ENCODE measurements around the gene PIGU.

The PIGU gene

DNA sequence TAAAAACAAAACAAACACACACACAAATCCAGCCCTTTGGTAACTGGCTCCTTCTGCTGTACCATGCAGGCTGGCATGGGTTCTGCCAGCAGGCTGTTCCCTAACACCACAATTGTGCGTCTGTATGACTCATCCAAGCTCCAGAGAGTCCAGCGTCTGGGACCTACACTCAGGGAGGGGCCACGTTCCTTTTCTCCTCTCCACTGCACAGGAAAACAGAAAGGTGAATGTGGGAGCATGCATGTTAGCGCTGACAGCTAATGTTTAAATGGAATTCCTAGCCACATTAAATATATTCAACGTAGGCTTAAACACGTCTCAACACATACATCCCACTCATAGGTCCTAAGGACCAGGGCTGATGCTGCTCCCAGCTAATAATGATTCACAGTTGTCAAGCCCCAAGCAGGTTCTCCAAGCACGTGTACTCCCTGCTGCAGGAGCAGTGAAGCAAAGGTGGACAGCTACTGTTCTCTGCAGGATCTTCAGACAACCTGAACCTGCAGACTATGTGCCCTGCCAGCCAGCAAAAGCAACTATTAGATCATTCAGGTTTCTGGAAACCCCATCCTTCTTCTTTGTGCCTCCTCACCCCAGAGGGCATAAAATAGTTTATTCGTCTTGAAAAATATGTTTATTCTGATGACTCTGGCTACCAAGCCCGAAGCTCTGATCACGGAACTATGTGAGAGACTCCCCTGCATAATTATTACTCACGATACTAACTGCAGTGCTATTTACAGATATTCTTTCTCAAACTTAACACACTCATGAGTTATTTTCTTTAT lies 97.5 kb downstream of the PIGU start:
- no peak overlapping the region for H2BK5ac ChIP-seq (ENCODE audit: low read length)
- no peak for DNase-seq
- no peak overlapping the region for H2AK5ac ChIP-seq (ENCODE audit: low read length)
- no peak overlapping the region for H3K23ac ChIP-seq (ENCODE audit: low read length)
- H3K27me3 ChIP-seq (ENCODE audit: insufficient read depth, low read length, poor library complexity): no peaks in the 10 kb centered on the region
- H2BK120ac ChIP-seq (ENCODE audit: low read depth, low read length): no peak overlapping the region
- no peak overlapping the region for H3K4ac ChIP-seq (ENCODE audit: low read depth, low read length)
- no peak overlapping the region for H3K4me2 ChIP-seq (ENCODE audit: low read length)
- H4K5ac ChIP-seq (ENCODE audit: low read length): no peak overlapping the region
- H3K79me2 ChIP-seq (ENCODE audit: control insufficient read depth, insufficient read depth, low read length): no peaks in the 10 kb centered on the region
- no peak overlapping the region for H3K27ac ChIP-seq (ENCODE audit: low read depth, low read length)
- WGBS (ENCODE audit: extremely low coverage, insufficient coverage, low lambda C conversion rate): no CpG with 5 or more reads among the region's 11 CpGs
- no peak overlapping the region for H3K4me3 ChIP-seq (ENCODE audit: low read length)
- H3K36me3 ChIP-seq (ENCODE audit: control insufficient read depth, insufficient read depth, low read length): no peaks in the 10 kb centered on the region
- H2BK15ac ChIP-seq (replicated peaks; ENCODE audit: low read depth): no peak overlapping the region
- H3K79me1 ChIP-seq (ENCODE audit: low read length): no peaks in the 10 kb centered on the region
- H3K4me1 ChIP-seq (ENCODE audit: control insufficient read depth, low read depth, low read length): no peaks in the 10 kb centered on the region
- H3K18ac ChIP-seq (ENCODE audit: low read length): no peak overlapping the region
- H3K9ac ChIP-seq (ENCODE audit: low read length): no peak overlapping the region
- no peak overlapping the region for H4K8ac ChIP-seq (ENCODE audit: low read depth, low read length)
- H3K56ac ChIP-seq (ENCODE audit: low read length): no peak overlapping the region

DNA sequence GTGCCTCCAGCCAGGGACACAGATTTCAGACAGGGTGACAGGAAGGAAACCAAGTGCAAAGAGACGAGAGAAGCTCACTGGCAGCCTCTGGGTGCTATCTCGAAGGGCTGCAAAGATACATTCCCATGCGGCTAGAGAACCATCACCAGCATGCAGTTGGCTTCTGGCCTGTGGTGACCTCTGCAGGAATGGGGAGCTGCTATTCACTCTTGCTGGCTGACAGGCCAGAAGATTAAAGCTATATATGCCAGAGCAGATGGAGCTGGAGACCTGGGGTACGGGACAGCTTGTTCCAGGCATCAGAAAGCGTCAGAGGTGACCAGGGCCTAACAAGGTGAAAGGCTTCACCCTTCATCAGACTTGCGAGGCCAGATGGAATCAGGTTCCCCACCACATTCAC lies 98.4 kb downstream of the PIGU start:
- no CpG with 5 or more reads among the region's 6 CpGs for WGBS (ENCODE audit: extremely low coverage, insufficient coverage, low lambda C conversion rate)
- no peak overlapping the region for H3K27ac ChIP-seq (ENCODE audit: low read depth, low read length)

GRCh38 chr20:34578025-34578424 lies 98.9 kb downstream of the PIGU start:
- no peak overlapping the region for H3K23ac ChIP-seq (ENCODE audit: low read length)
- no peak overlapping the region for H3K9ac ChIP-seq (ENCODE audit: low read length)
- H2AK5ac ChIP-seq (ENCODE audit: low read length): no peak overlapping the region
- H3K4me3 ChIP-seq (ENCODE audit: low read length): no peak overlapping the region
- no peak overlapping the region for H2BK5ac ChIP-seq (ENCODE audit: low read length)
- H4K5ac ChIP-seq (ENCODE audit: low read length): no peak overlapping the region
- no peak overlapping the region for H3K4me2 ChIP-seq (ENCODE audit: low read length)
- no peaks in the 10 kb centered on the region for H3K36me3 ChIP-seq (ENCODE audit: control insufficient read depth, insufficient read depth, low read length)
- no peaks in the 10 kb centered on the region for H3K27me3 ChIP-seq (ENCODE audit: insufficient read depth, low read length, poor library complexity)
- no peak overlapping the region for H4K8ac ChIP-seq (ENCODE audit: low read depth, low read length)
- no CpG with 5 or more reads among the region's 2 CpGs for WGBS (ENCODE audit: extremely low coverage, insufficient coverage, low lambda C conversion rate)
- no peak for DNase-seq
- H2BK15ac ChIP-seq (replicated peaks; ENCODE audit: low read depth): no peak overlapping the region
- H3K56ac ChIP-seq (ENCODE audit: low read length): no peak overlapping the region
- no peak overlapping the region for H3K27ac ChIP-seq (ENCODE audit: low read depth, low read length)
- no peak overlapping the region for H2BK120ac ChIP-seq (ENCODE audit: low read depth, low read length)
- H3K79me2 ChIP-seq (ENCODE audit: control insufficient read depth, insufficient read depth, low read length): no peaks in the 10 kb centered on the region
- no peak overlapping the region for H3K18ac ChIP-seq (ENCODE audit: low read length)
- H3K4ac ChIP-seq (ENCODE audit: low read depth, low read length): no peak overlapping the region
- H3K4me1 ChIP-seq (ENCODE audit: control insufficient read depth, low read depth, low read length): no peaks in the 10 kb centered on the region
- H3K79me1 ChIP-seq (ENCODE audit: low read length): no peaks in the 10 kb centered on the region

More for the DNA sequence above, 98.4 kb downstream of the PIGU start:
- H3K4me2 ChIP-seq (ENCODE audit: low read length): no peak overlapping the region
- H3K36me3 ChIP-seq (ENCODE audit: control insufficient read depth, insufficient read depth, low read length): no peaks in the 10 kb centered on the region
- no peak overlapping the region for H3K4ac ChIP-seq (ENCODE audit: low read depth, low read length)
- H2BK120ac ChIP-seq (ENCODE audit: low read depth, low read length): no peak overlapping the region
- no peaks in the 10 kb centered on the region for H3K4me1 ChIP-seq (ENCODE audit: control insufficient read depth, low read depth, low read length)
- H3K27me3 ChIP-seq (ENCODE audit: insufficient read depth, low read length, poor library complexity): no peaks in the 10 kb centered on the region
- no peak overlapping the region for H3K4me3 ChIP-seq (ENCODE audit: low read length)
- H3K79me2 ChIP-seq (ENCODE audit: control insufficient read depth, insufficient read depth, low read length): no peaks in the 10 kb centered on the region
- no peaks in the 10 kb centered on the region for H3K79me1 ChIP-seq (ENCODE audit: low read length)
- H3K18ac ChIP-seq (ENCODE audit: low read length): no peak overlapping the region
- H3K56ac ChIP-seq (ENCODE audit: low read length): no peak overlapping the region
- no peak overlapping the region for H2AK5ac ChIP-seq (ENCODE audit: low read length)
- no peak overlapping the region for H2BK5ac ChIP-seq (ENCODE audit: low read length)
- H3K9ac ChIP-seq (ENCODE audit: low read length): no peak overlapping the region
- H4K8ac ChIP-seq (ENCODE audit: low read depth, low read length): no peak overlapping the region
- DNase-seq: no peak
- no peak overlapping the region for H3K23ac ChIP-seq (ENCODE audit: low read length)
- no peak overlapping the region for H4K5ac ChIP-seq (ENCODE audit: low read length)
- no peak overlapping the region for H2BK15ac ChIP-seq (replicated peaks; ENCODE audit: low read depth)

GRCh38 chr20:34577061-34577460 lies 99.8 kb downstream of the PIGU start:
- Histone ChIP-seq H3K18ac (ENCODE audit: low read length) (no peak overlapping the region), H2BK15ac (replicated peaks; ENCODE audit: low read depth) (no peak overlapping the region), H3K27ac (ENCODE audit: low read depth, low read length) (no peak overlapping the region), H2BK5ac (ENCODE audit: low read length) (no peak overlapping the region), H3K79me1 (ENCODE audit: low read length) (no peaks in the 10 kb centered on the region), H3K4ac (ENCODE audit: low read depth, low read length) (no peak overlapping the region), H2AK5ac (ENCODE audit: low read length) (no peak overlapping the region), H3K56ac (ENCODE audit: low read length) (no peak overlapping the region), H3K4me3 (ENCODE audit: low read length) (no peak overlapping the region), H4K5ac (ENCODE audit: low read length) (no peak overlapping the region), H3K27me3 (ENCODE audit: insufficient read depth, low read length, poor library complexity) (no peaks in the 10 kb centered on the region), H4K8ac (ENCODE audit: low read depth, low read length) (no peak overlapping the region), H3K4me2 (ENCODE audit: low read length) (no peak overlapping the region), H3K36me3 (ENCODE audit: control insufficient read depth, insufficient read depth, low read length) (no peaks in the 10 kb centered on the region), H2BK120ac (ENCODE audit: low read depth, low read length) (no peak overlapping the region), H3K9ac (ENCODE audit: low read length) (no peak overlapping the region), H3K4me1 (ENCODE audit: control insufficient read depth, low read depth, low read length) (no peaks in the 10 kb centered on the region), H3K79me2 (ENCODE audit: control insufficient read depth, insufficient read depth, low read length) (no peaks in the 10 kb centered on the region), H3K23ac (ENCODE audit: low read length) (no peak overlapping the region)
- DNase-seq: no peak
- no CpG with 5 or more reads among the region's 4 CpGs for WGBS (ENCODE audit: extremely low coverage, insufficient coverage, low lambda C conversion rate)

DNA sequence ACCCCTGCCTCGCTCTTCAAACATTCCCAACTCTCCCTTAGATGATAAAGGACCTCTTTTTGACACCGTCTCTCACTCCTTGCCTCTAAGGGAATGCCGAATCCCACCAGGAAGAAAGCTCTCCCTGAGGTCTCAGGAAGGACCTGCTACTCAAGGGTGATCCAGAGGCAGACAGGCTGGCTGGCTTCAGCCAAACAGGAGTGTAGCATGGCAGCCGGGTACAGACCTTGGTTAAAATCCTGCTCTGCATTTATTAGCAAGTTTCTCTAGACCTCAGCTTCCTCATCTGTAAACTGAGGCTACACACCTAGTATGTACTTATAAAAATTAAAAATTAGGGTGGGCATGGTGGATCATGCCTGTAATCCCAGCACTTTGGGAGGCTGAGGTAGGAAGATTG lies 101.1 kb downstream of the PIGU start:
- Histone ChIP-seq H3K27ac (ENCODE audit: low read depth, low read length) (no peak overlapping the region), H3K79me2 (ENCODE audit: control insufficient read depth, insufficient read depth, low read length) (no peaks in the 10 kb centered on the region), H3K4ac (ENCODE audit: low read depth, low read length) (no peak overlapping the region), H2BK5ac (ENCODE audit: low read length) (no peak overlapping the region), H3K79me1 (ENCODE audit: low read length) (no peaks in the 10 kb centered on the region), H3K56ac (ENCODE audit: low read length) (no peak overlapping the region), H3K9ac (ENCODE audit: low read length) (no peak overlapping the region), H4K8ac (ENCODE audit: low read depth, low read length) (no peak overlapping the region), H3K4me1 (ENCODE audit: control insufficient read depth, low read depth, low read length) (no peaks in the 10 kb centered on the region), H3K4me2 (ENCODE audit: low read length) (no peak overlapping the region), H3K18ac (ENCODE audit: low read length) (no peak overlapping the region), H3K4me3 (ENCODE audit: low read length) (no peak overlapping the region), H4K5ac (ENCODE audit: low read length) (no peak overlapping the region), H2AK5ac (ENCODE audit: low read length) (no peak overlapping the region), H2BK15ac (replicated peaks; ENCODE audit: low read depth) (no peak overlapping the region), H3K27me3 (ENCODE audit: insufficient read depth, low read length, poor library complexity) (no peaks in the 10 kb centered on the region), H3K36me3 (ENCODE audit: control insufficient read depth, insufficient read depth, low read length) (no peaks in the 10 kb centered on the region), H3K23ac (ENCODE audit: low read length) (no peak overlapping the region), H2BK120ac (ENCODE audit: low read depth, low read length) (no peak overlapping the region)
- no peak for DNase-seq
- no CpG with 5 or more reads among the region's 4 CpGs for WGBS (ENCODE audit: extremely low coverage, insufficient coverage, low lambda C conversion rate)

DNA sequence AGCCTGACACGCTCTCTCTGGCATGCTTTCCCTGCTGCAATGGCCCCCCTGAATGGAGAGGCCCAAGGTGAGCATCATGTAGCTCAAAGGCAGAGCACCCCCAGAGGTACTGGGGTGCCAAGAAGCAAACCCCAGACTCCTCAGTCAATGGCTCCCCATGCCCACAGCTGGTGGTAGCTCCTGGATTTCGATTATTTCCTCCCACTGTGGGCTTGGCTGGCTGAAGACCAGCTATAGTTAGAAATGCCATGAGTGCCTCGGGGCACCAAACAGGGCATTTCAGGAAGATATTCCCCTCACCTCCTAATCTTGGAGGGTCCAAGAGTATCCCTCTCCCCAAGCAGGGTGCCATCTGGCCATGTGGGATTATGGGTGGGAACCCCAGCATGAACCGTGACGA lies 101.6 kb downstream of the PIGU start:
- Histone ChIP-seq H3K4ac (ENCODE audit: low read depth, low read length) (no peak overlapping the region), H2BK5ac (ENCODE audit: low read length) (no peak overlapping the region), H3K18ac (ENCODE audit: low read length) (no peak overlapping the region), H3K27me3 (ENCODE audit: insufficient read depth, low read length, poor library complexity) (no peaks in the 10 kb centered on the region), H3K9ac (ENCODE audit: low read length) (no peak overlapping the region), H2BK120ac (ENCODE audit: low read depth, low read length) (no peak overlapping the region), H4K8ac (ENCODE audit: low read depth, low read length) (no peak overlapping the region), H3K79me1 (ENCODE audit: low read length) (no peaks in the 10 kb centered on the region), H3K23ac (ENCODE audit: low read length) (no peak overlapping the region), H3K4me3 (ENCODE audit: low read length) (no peak overlapping the region), H3K4me2 (ENCODE audit: low read length) (no peak overlapping the region), H4K5ac (ENCODE audit: low read length) (no peak overlapping the region), H3K79me2 (ENCODE audit: control insufficient read depth, insufficient read depth, low read length) (no peaks in the 10 kb centered on the region), H2BK15ac (replicated peaks; ENCODE audit: low read depth) (no peak overlapping the region), H3K56ac (ENCODE audit: low read length) (no peak overlapping the region), H3K4me1 (ENCODE audit: control insufficient read depth, low read depth, low read length) (no peaks in the 10 kb centered on the region), H3K27ac (ENCODE audit: low read depth, low read length) (no peak overlapping the region), H3K36me3 (ENCODE audit: control insufficient read depth, insufficient read depth, low read length) (no peaks in the 10 kb centered on the region), H2AK5ac (ENCODE audit: low read length) (no peak overlapping the region)
- DNase-seq: no peak
- WGBS (ENCODE audit: extremely low coverage, insufficient coverage, low lambda C conversion rate): no CpG with 5 or more reads among the region's 5 CpGs

All from mesendoderm (in vitro differentiated cells).